Measurements from ENCODE around the gene CCDC188. TPM values are rescaled to one million over a fixed set of nuclear protein-coding genes. Genes with fewer than 3 reads are reported as not detected.

CCDC188 gene
- total RNA-seq, 1 experiment from 2014 or later = not detected

GRCh38 chr22:20179455-20180244 lies 28.8 kb upstream of the CCDC188 start:
- Histone ChIP-seq H3K36me3 (replicated peaks; ENCODE audit: control insufficient read depth, insufficient read depth, low read length) (no peaks in the 10 kb centered on the region), H3K27me3 (ENCODE audit: control insufficient read depth, insufficient read depth, low read length) (no peaks in the 10 kb centered on the region), H3K4me3 (ENCODE audit: insufficient read depth, low read depth, low read length) (no peak overlapping the region)
- DNase-seq = no peak

- no peak for DNase-seq
- Histone ChIP-seq H3K36me3 (replicated peaks; ENCODE audit: control insufficient read depth, insufficient read depth, low read length) (no peaks in the 10 kb centered on the region), H3K4me3 (ENCODE audit: insufficient read depth, low read depth, low read length) (no peak overlapping the region), H3K27me3 (ENCODE audit: control insufficient read depth, insufficient read depth, low read length) (no peaks in the 10 kb centered on the region)
Measured at GRCh38 chr22:20178915-20179227, 28.0 kb upstream of the CCDC188 start.

GRCh38 chr22:20178075-20178914 lies 27.4 kb upstream of the CCDC188 start:
- no peak for DNase-seq
- H3K36me3 ChIP-seq (replicated peaks; ENCODE audit: control insufficient read depth, insufficient read depth, low read length) = no peaks in the 10 kb centered on the region
- no peaks in the 10 kb centered on the region for H3K27me3 ChIP-seq (ENCODE audit: control insufficient read depth, insufficient read depth, low read length)

GRCh38 chr22:20177217-20177911 lies 26.5 kb upstream of the CCDC188 start:
- Histone ChIP-seq H3K36me3 (replicated peaks; ENCODE audit: control insufficient read depth, insufficient read depth, low read length) (no peaks in the 10 kb centered on the region), H3K27me3 (ENCODE audit: control insufficient read depth, insufficient read depth, low read length) (no peaks in the 10 kb centered on the region), H3K4me3 (ENCODE audit: insufficient read depth, low read depth, low read length) (no peak overlapping the region)
- no peak for DNase-seq

More at GRCh38 chr22:20178075-20178914, 27.4 kb upstream of the CCDC188 start:
- H3K4me3 ChIP-seq (ENCODE audit: insufficient read depth, low read depth, low read length) = no peak overlapping the region

GRCh38 chr22:20176421-20177085 lies 25.7 kb upstream of the CCDC188 start:
- no peak for DNase-seq
- Histone ChIP-seq H3K27me3 (ENCODE audit: control insufficient read depth, insufficient read depth, low read length) (no peaks in the 10 kb centered on the region), H3K36me3 (replicated peaks; ENCODE audit: control insufficient read depth, insufficient read depth, low read length) (no peaks in the 10 kb centered on the region), H3K4me3 (ENCODE audit: insufficient read depth, low read depth, low read length) (no peak overlapping the region)

- H3K27me3 ChIP-seq (ENCODE audit: control insufficient read depth, insufficient read depth, low read length) = no peaks in the 10 kb centered on the region
- no peaks in the 10 kb centered on the region for H3K36me3 ChIP-seq (replicated peaks; ENCODE audit: control insufficient read depth, insufficient read depth, low read length)
- H3K4me3 ChIP-seq (ENCODE audit: insufficient read depth, low read depth, low read length) = no peak overlapping the region
- no peak for DNase-seq
Measured at GRCh38 chr22:20175597-20175900, 24.7 kb upstream of the CCDC188 start.

- no peak overlapping the region for H3K4me3 ChIP-seq (ENCODE audit: insufficient read depth, low read depth, low read length)
- H3K36me3 ChIP-seq (replicated peaks; ENCODE audit: control insufficient read depth, insufficient read depth, low read length) = no peaks in the 10 kb centered on the region
- no peaks in the 10 kb centered on the region for H3K27me3 ChIP-seq (ENCODE audit: control insufficient read depth, insufficient read depth, low read length)
- DNase-seq = peak; percentile 88
Measured at GRCh38 chr22:20174785-20175596, 24.1 kb upstream of the CCDC188 start.

GRCh38 chr22:20173772-20174171 lies 22.9 kb upstream of the CCDC188 start:
- no peak for DNase-seq
- Histone ChIP-seq H3K27me3 (ENCODE audit: control insufficient read depth, insufficient read depth, low read length) (no peaks in the 10 kb centered on the region), H3K36me3 (replicated peaks; ENCODE audit: control insufficient read depth, insufficient read depth, low read length) (no peaks in the 10 kb centered on the region), H3K4me3 (ENCODE audit: insufficient read depth, low read depth, low read length) (no peak overlapping the region)

GRCh38 chr22:20173246-20173645 lies 22.4 kb upstream of the CCDC188 start:
- H3K27me3 ChIP-seq (ENCODE audit: control insufficient read depth, insufficient read depth, low read length) = no peaks in the 10 kb centered on the region
- DNase-seq = no peak
- H3K36me3 ChIP-seq (replicated peaks; ENCODE audit: control insufficient read depth, insufficient read depth, low read length) = no peaks in the 10 kb centered on the region
- no peak overlapping the region for H3K4me3 ChIP-seq (ENCODE audit: insufficient read depth, low read depth, low read length)

GRCh38 chr22:20172141-20172613 lies 21.3 kb upstream of the CCDC188 start:
- Histone ChIP-seq H3K36me3 (replicated peaks; ENCODE audit: control insufficient read depth, insufficient read depth, low read length) (no peaks in the 10 kb centered on the region), H3K27me3 (ENCODE audit: control insufficient read depth, insufficient read depth, low read length) (no peaks in the 10 kb centered on the region), H3K4me3 (ENCODE audit: insufficient read depth, low read depth, low read length) (no peak overlapping the region)
- DNase-seq = no peak

- no peak for DNase-seq
Measured at GRCh38 chr22:20171288-20172140, 20.7 kb upstream of the CCDC188 start.

GRCh38 chr22:20170170-20170569 lies 19.3 kb upstream of the CCDC188 start:
- no peaks in the 10 kb centered on the region for H3K36me3 ChIP-seq (replicated peaks; ENCODE audit: control insufficient read depth, insufficient read depth, low read length)
- H3K27me3 ChIP-seq (ENCODE audit: control insufficient read depth, insufficient read depth, low read length) = no peaks in the 10 kb centered on the region
- H3K4me3 ChIP-seq (ENCODE audit: insufficient read depth, low read depth, low read length) = no peak overlapping the region
- no peak for DNase-seq

More at GRCh38 chr22:20171288-20172140, 20.7 kb upstream of the CCDC188 start:
- Histone ChIP-seq H3K27me3 (ENCODE audit: control insufficient read depth, insufficient read depth, low read length) (no peaks in the 10 kb centered on the region), H3K4me3 (ENCODE audit: insufficient read depth, low read depth, low read length) (no peak overlapping the region), H3K36me3 (replicated peaks; ENCODE audit: control insufficient read depth, insufficient read depth, low read length) (no peaks in the 10 kb centered on the region)

- DNase-seq = no peak
- Histone ChIP-seq H3K36me3 (replicated peaks; ENCODE audit: control insufficient read depth, insufficient read depth, low read length) (no peaks in the 10 kb centered on the region), H3K27me3 (ENCODE audit: control insufficient read depth, insufficient read depth, low read length) (no peaks in the 10 kb centered on the region), H3K4me3 (ENCODE audit: insufficient read depth, low read depth, low read length) (no peak overlapping the region)
Measured at GRCh38 chr22:20169253-20169822, 18.5 kb upstream of the CCDC188 start.
